Thyroid gland (tissue), 4 donors: Measurements from ENCODE around the gene A2ML1. TPM values are rescaled to one million over a fixed set of nuclear protein-coding genes. Genes with fewer than 3 reads are reported as not detected.

Experiments
- DNase-seq, 2 donors: peaks; one replicate each; pipeline ENCODE4 v3.0.0-alpha.2; 2019
- H3K27ac ChIP-seq, 3 donors: fragments of 200-600 bp; sonication (generic); 1 replicate in 2 of 3; 2 replicates in 1 of 3; pipeline ENCODE4 v1.5.1; 2016 to 2019; ENCODE audit warnings: mild to moderate bottlenecking in 1 of 3, moderate library complexity in 1 of 3
- H3K27me3 ChIP-seq: fragments of 200-600 bp; sonication (generic); one replicate; pipeline ENCODE4 v1.5.1; 2019
- H3K36me3 ChIP-seq, 2 donors: fragments of 200-600 bp; sonication (generic); one replicate each; pipeline ENCODE4 v1.5.1; 2016 to 2019
- H3K4me1 ChIP-seq, 2 donors: fragments of 200-600 bp; sonication (generic); one replicate each; pipeline ENCODE4 v1.5.1; 2017 to 2019
- H3K4me3 ChIP-seq, 3 donors: fragments of 200-600 bp; sonication (generic); replicated peaks in 1 of 3; 1 replicate in 2 of 3; 2 replicates in 1 of 3; pipeline ENCODE4 v1.5.1; 2016; ENCODE audit warnings: mild to moderate bottlenecking in 1 of 3
- H3K9me3 ChIP-seq: fragments of 200-600 bp; sonication (generic); one replicate; pipeline ENCODE4 v1.5.1; 2017
- CTCF ChIP-seq, 6 experiments: fragments of 200-600 bp in 3 of 6; fragments of 450-650 bp in 3 of 6; sonication (generic) in 3 of 6; IDR thresholded peaks; one replicate each; pipeline ENCODE4 v1.5.1; 2016 to 2019; ENCODE audit warnings: antibody characterized with exemption in 6 of 6, mild to moderate bottlenecking in 2 of 6, inconsistent platforms in 1 of 6, moderate library complexity in 1 of 6
- POLR2A ChIP-seq, 2 donors: fragments of 450-650 bp; IDR thresholded peaks; one replicate each; pipeline ENCODE4 v1.6.1; 2017; ENCODE audit warnings: antibody characterized with exemption in 2 of 2, mild to moderate bottlenecking in 2 of 2, moderate library complexity in 1 of 2
- WGBS, 2 donors: methylation state at CpG; one replicate each; pipeline ENCODE4 v1.1.5; 2017; 5-methylcytosine and 5-hydroxymethylcytosine counted together
- intact Hi-C: fragments of 100-400 bp; cut with DNase I; formaldehyde crosslinking; loops from one replicate; pipeline ENCODE4 v1.15.1; 2023
- total RNA-seq, 4 donors: library from RNA; depleted of rRNA; stranded (reverse); fragments of >200 nt; gene quantifications; one replicate each; pipeline ENCODE4 v1.2.3, GENCODE V29; 2016

Gene A2ML1
- total RNA-seq, 4 donors from 2014 or later, result 0.22 to 0.27 TPM; not detected in 2

GRCh38 chr12:8837291-8837690 lies 14.9 kb downstream of the A2ML1 start:
- no peaks in the 10 kb centered on the region for H3K36me3 ChIP-seq
- no peaks in the 10 kb centered on the region for H3K27me3 ChIP-seq
- no peak for DNase-seq
- no peaks in the 10 kb centered on the region for H3K9me3 ChIP-seq
- H3K4me1 ChIP-seq, result no peaks in the 10 kb centered on the region
- WGBS, 2 donors, result 95% methylated on average over 9 of the region's 9 CpGs
- H3K27ac ChIP-seq, result no peak overlapping the region
- H3K4me3 ChIP-seq, result no peak overlapping the region
- intact Hi-C loops, result no loop called here
- TF ChIP-seq POLR2A (IDR thresholded peaks at IDR 0.05), result no peak
- TF ChIP-seq CTCF (IDR thresholded peaks at IDR 0.05), result no peak

GRCh38 chr12:8840321-8840720 lies 17.9 kb downstream of the A2ML1 start:
- 93 to 94% methylated on average over 7 of the region's 7 CpGs for WGBS, 2 donors
- Histone ChIP-seq H3K4me1 (peaks cover 0 to 6% of the 10 kb centered on the region in 2 donors), H3K4me3 (no peak overlapping the region), H3K27me3 (no peaks in the 10 kb centered on the region), H3K9me3 (no peaks in the 10 kb centered on the region), H3K27ac (no peak overlapping the region), H3K36me3 (no peaks in the 10 kb centered on the region)
- intact Hi-C loops, result no loop called here
- DNase-seq, result no peak
- TF ChIP-seq CTCF (IDR thresholded peaks at IDR 0.05), result no peak
- no peak for TF ChIP-seq POLR2A (IDR thresholded peaks at IDR 0.05)

GRCh38 chr12:8840938-8841633 lies 18.7 kb downstream of the A2ML1 start:
- Histone ChIP-seq H3K4me3 (no peak overlapping the region), H3K4me1 (peaks cover 0 to 6% of the 10 kb centered on the region in 2 donors), H3K27me3 (no peaks in the 10 kb centered on the region), H3K27ac (no peak overlapping the region), H3K36me3 (no peaks in the 10 kb centered on the region), H3K9me3 (no peaks in the 10 kb centered on the region)
- DNase-seq, result no peak
- no peak for TF ChIP-seq POLR2A (IDR thresholded peaks at IDR 0.05)
- no peak for TF ChIP-seq CTCF (IDR thresholded peaks at IDR 0.05)
- intact Hi-C loops, result no loop called here
- WGBS, 2 donors, result 75 to 83% methylated on average over 7 of the region's 8 CpGs

GRCh38 chr12:8841778-8842177 lies 19.4 kb downstream of the A2ML1 start:
- WGBS, 2 donors, result 91 to 92% methylated on average over 4 of the region's 4 CpGs
- Histone ChIP-seq H3K4me3 (no peak overlapping the region), H3K9me3 (no peaks in the 10 kb centered on the region), H3K27ac (no peak overlapping the region), H3K36me3 (no peaks in the 10 kb centered on the region), H3K4me1 (peaks cover 0 to 6% of the 10 kb centered on the region in 2 donors), H3K27me3 (no peaks in the 10 kb centered on the region)
- TF ChIP-seq CTCF (IDR thresholded peaks at IDR 0.05) (no peak), POLR2A (IDR thresholded peaks at IDR 0.05) (no peak)
- intact Hi-C loops, result no loop called here
- no peak for DNase-seq

- no peaks in the 10 kb centered on the region for H3K36me3 ChIP-seq
- H3K4me1 ChIP-seq, result peaks cover 0 to 6% of the 10 kb centered on the region in 2 donors
- no peaks in the 10 kb centered on the region for H3K27me3 ChIP-seq
- peak; percentile 87 for DNase-seq
- 22 to 25% methylated on average over 11 of the region's 11 CpGs for WGBS, 2 donors
- no peaks in the 10 kb centered on the region for H3K9me3 ChIP-seq
- no peak for TF ChIP-seq CTCF (IDR thresholded peaks at IDR 0.05)
- TF ChIP-seq POLR2A (IDR thresholded peaks at IDR 0.05), result no peak
- no peak overlapping the region for H3K4me3 ChIP-seq
- no peak overlapping the region for H3K27ac ChIP-seq
- intact Hi-C loops, result no loop called here
Observed at GRCh38 chr12:8844665-8845064, 22.2 kb downstream of the A2ML1 start.
